Neural cell (in vitro differentiated cells): Measurements from ENCODE around the gene LAMB4. TPM values are rescaled to one million over a fixed set of nuclear protein-coding genes. Genes with fewer than 3 reads are reported as not detected.

Source experiments
- H2AFZ ChIP-seq: fragments of 200-600, 300-800 bp; sonication (generic), shearing (Covaris generic); 2 replicates; pipeline ENCODE4 v1.6.0; 2014; ENCODE audit warnings: low read depth, mild to moderate bottlenecking, antibody characterized with exemption, low read length, moderate library complexity
- H3F3A ChIP-seq: fragments of 200-600 bp; shearing (Covaris generic); 2 replicates; pipeline ENCODE4 v1.6.1; 2016; ENCODE audit warnings: mild to moderate bottlenecking, moderate library complexity, mixed read lengths, antibody characterized with exemption, low read length; ENCODE audit not compliant: insufficient read depth, poor library complexity, severe bottlenecking
- H3K27ac ChIP-seq: fragments of 200-600, 300-800 bp; sonication (generic), shearing (Covaris generic); 2 replicates; pipeline ENCODE4 v1.5.1; 2014; ENCODE audit warnings: mild to moderate bottlenecking, low read length, moderate library complexity
- H3K27me3 ChIP-seq: fragments of 300-800, 200-600 bp; sonication (generic), shearing (Covaris generic); 2 replicates; pipeline ENCODE4 v1.6.0; 2014; ENCODE audit warnings: mild to moderate bottlenecking, low read depth, low read length, moderate library complexity; ENCODE audit not compliant: insufficient read depth
- H3K36me3 ChIP-seq: fragments of 300-800, 200-600 bp; sonication (generic), shearing (Covaris generic); 2 replicates; pipeline ENCODE4 v1.5.1; 2014; ENCODE audit warnings: mild to moderate bottlenecking, antibody characterized with exemption, low read length, moderate library complexity; ENCODE audit not compliant: insufficient read depth
- H3K4me2 ChIP-seq: fragments of 300-800, 200-600 bp; sonication (generic), shearing (Covaris generic); 2 replicates; pipeline ENCODE4 v1.6.0; 2014; ENCODE audit warnings: mild to moderate bottlenecking, low read length
- H3K4me3 ChIP-seq: fragments of 300-800, 200-600 bp; sonication (generic), shearing (Covaris generic); 2 replicates; pipeline ENCODE4 v1.5.1; 2014; ENCODE audit warnings: mild to moderate bottlenecking, low read length, moderate library complexity
- H3K79me2 ChIP-seq: fragments of 200-600 bp; shearing (Covaris generic); replicated peaks from 2 replicates; pipeline ENCODE4 v1.6.0; 2014; ENCODE audit warnings: mild to moderate bottlenecking, low read length, moderate library complexity; ENCODE audit not compliant: insufficient read depth
- H3K9ac ChIP-seq: fragments of 300-800, 200-600 bp; sonication (generic), shearing (Covaris generic); 2 replicates; pipeline ENCODE4 v1.6.1; 2016; ENCODE audit warnings: mild to moderate bottlenecking, low read length, mixed read lengths
- H3K9me2 ChIP-seq: fragments of 200-600 bp; shearing (Covaris generic); 2 replicates; pipeline ENCODE4 v1.6.1; 2016; ENCODE audit warnings: mild to moderate bottlenecking, low read length, mixed read lengths; ENCODE audit not compliant: insufficient read depth
- H3K9me3 ChIP-seq: fragments of 200-600, 300-800 bp; sonication (generic), shearing (Covaris generic); 2 replicates; pipeline ENCODE4 v1.6.1; 2016; ENCODE audit warnings: mild to moderate bottlenecking, mixed run types, low read length, moderate library complexity, mixed read lengths
- H4K20me1 ChIP-seq: fragments of 200-600 bp; shearing (Covaris generic); 2 replicates; pipeline ENCODE4 v1.6.1; 2016; ENCODE audit warnings: mild to moderate bottlenecking, mixed run types; ENCODE audit not compliant: insufficient read depth
- EP300 ChIP-seq: fragments of 450-650 bp; conservative IDR thresholded peaks from 2 replicates; pipeline ENCODE4 v1.6.1; 2014; ENCODE audit warnings: antibody characterized with exemption, mild to moderate bottlenecking, moderate library complexity; ENCODE audit not compliant: poor library complexity, severe bottlenecking
- EZH2 ChIP-seq: fragments of 200-600, 300-800 bp; shearing (Covaris generic), sonication (generic); IDR thresholded peaks from 2 replicates; pipeline ENCODE4 v1.6.1; 2014; ENCODE audit warnings: antibody characterized with exemption, low read length, borderline replicate concordance, mild to moderate bottlenecking; ENCODE audit not compliant: insufficient read depth, poor library complexity, severe bottlenecking
- MXI1 ChIP-seq: fragments of 450-650 bp; conservative IDR thresholded peaks from 2 replicates; pipeline ENCODE4 v1.6.1; 2014; ENCODE audit warnings: antibody characterized with exemption, mild to moderate bottlenecking; ENCODE audit not compliant: poor library complexity, severe bottlenecking
- POLR2AphosphoS5 ChIP-seq: IDR thresholded peaks from 2 replicates; pipeline ENCODE4 v1.6.1; 2012
- RAD21 ChIP-seq: fragments of 450-650 bp; conservative IDR thresholded peaks from 2 replicates; pipeline ENCODE4 v1.6.1; 2014; ENCODE audit warnings: antibody characterized with exemption, mild to moderate bottlenecking, moderate library complexity
- SMC3 ChIP-seq: fragments of 450-650 bp; conservative IDR thresholded peaks from 2 replicates; pipeline ENCODE4 v1.6.1; 2014; ENCODE audit warnings: antibody characterized with exemption, mild to moderate bottlenecking, moderate library complexity; ENCODE audit not compliant: poor library complexity
- TAF1 ChIP-seq: IDR thresholded peaks from 2 replicates; pipeline ENCODE4 v1.6.1; 2012; ENCODE audit warnings: low read depth
- polyA plus RNA-seq: library from polyadenylated mRNA; depleted of rRNA; stranded (reverse); fragments of >200 nt; gene quantifications from 2 replicates; pipeline ENCODE4 v1.2.3, GENCODE V29; 2014
- TF ChIP-seq, protein P1 (sequence below): fragments of 450-650 bp; IDR thresholded peaks from 2 replicates; pipeline ENCODE4 v1.5.1; 2014; ENCODE audit warnings: antibody characterized with exemption, mild to moderate bottlenecking, moderate library complexity; ENCODE audit not compliant: poor library complexity, severe bottlenecking
- TF ChIP-seq, protein P2 (sequence below): IDR thresholded peaks from 2 replicates; pipeline ENCODE4 v1.6.1; 2012; ENCODE audit warnings: borderline replicate concordance

LAMB4 gene
- polyA plus RNA-seq, 1 donor from 2014 or later = 0.16 TPM

DNA sequence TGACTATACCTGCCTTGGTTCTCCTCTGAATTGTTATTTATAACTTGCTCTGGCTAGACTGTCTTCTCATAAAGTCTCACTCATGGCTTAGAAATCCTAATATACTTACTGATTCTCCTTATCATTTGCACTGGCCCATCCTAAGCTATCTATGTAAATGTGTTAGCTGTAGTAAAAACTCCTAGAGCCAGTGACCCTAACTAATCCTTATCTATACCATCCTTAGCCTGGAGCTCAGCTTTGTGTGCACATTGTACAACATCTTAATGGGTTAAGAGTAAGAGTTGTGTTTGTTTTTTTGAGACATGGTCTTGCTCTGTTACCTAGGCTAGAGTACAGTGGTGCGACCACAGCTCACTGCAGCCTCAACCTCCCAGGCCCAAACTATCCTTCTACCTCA, 40.8 kb downstream of the LAMB4 start:
- H3K27ac ChIP-seq = no peak overlapping the region
- no peaks in the 10 kb centered on the region for H3K79me2 ChIP-seq
- H3K9me3 ChIP-seq = no peaks in the 10 kb centered on the region
- H3K9me2 ChIP-seq = no peaks in the 10 kb centered on the region
- no peak overlapping the region for H3K4me2 ChIP-seq
- no peaks in the 10 kb centered on the region for H3K36me3 ChIP-seq
- no peaks in the 10 kb centered on the region for H4K20me1 ChIP-seq
- H3K9ac ChIP-seq = no peak overlapping the region
- no peak overlapping the region for H3K4me3 ChIP-seq
- H2AFZ ChIP-seq = no peak overlapping the region
- no peak for TF ChIP-seq RAD21
- no peak for TF ChIP-seq SMC3
- TF ChIP-seq, protein P1, sequence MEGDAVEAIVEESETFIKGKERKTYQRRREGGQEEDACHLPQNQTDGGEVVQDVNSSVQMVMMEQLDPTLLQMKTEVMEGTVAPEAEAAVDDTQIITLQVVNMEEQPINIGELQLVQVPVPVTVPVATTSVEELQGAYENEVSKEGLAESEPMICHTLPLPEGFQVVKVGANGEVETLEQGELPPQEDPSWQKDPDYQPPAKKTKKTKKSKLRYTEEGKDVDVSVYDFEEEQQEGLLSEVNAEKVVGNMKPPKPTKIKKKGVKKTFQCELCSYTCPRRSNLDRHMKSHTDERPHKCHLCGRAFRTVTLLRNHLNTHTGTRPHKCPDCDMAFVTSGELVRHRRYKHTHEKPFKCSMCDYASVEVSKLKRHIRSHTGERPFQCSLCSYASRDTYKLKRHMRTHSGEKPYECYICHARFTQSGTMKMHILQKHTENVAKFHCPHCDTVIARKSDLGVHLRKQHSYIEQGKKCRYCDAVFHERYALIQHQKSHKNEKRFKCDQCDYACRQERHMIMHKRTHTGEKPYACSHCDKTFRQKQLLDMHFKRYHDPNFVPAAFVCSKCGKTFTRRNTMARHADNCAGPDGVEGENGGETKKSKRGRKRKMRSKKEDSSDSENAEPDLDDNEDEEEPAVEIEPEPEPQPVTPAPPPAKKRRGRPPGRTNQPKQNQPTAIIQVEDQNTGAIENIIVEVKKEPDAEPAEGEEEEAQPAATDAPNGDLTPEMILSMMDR = no peak
- TF ChIP-seq TAF1 = no peak
- TF ChIP-seq, protein P2, sequence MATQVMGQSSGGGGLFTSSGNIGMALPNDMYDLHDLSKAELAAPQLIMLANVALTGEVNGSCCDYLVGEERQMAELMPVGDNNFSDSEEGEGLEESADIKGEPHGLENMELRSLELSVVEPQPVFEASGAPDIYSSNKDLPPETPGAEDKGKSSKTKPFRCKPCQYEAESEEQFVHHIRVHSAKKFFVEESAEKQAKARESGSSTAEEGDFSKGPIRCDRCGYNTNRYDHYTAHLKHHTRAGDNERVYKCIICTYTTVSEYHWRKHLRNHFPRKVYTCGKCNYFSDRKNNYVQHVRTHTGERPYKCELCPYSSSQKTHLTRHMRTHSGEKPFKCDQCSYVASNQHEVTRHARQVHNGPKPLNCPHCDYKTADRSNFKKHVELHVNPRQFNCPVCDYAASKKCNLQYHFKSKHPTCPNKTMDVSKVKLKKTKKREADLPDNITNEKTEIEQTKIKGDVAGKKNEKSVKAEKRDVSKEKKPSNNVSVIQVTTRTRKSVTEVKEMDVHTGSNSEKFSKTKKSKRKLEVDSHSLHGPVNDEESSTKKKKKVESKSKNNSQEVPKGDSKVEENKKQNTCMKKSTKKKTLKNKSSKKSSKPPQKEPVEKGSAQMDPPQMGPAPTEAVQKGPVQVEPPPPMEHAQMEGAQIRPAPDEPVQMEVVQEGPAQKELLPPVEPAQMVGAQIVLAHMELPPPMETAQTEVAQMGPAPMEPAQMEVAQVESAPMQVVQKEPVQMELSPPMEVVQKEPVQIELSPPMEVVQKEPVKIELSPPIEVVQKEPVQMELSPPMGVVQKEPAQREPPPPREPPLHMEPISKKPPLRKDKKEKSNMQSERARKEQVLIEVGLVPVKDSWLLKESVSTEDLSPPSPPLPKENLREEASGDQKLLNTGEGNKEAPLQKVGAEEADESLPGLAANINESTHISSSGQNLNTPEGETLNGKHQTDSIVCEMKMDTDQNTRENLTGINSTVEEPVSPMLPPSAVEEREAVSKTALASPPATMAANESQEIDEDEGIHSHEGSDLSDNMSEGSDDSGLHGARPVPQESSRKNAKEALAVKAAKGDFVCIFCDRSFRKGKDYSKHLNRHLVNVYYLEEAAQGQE = no peak
- no peak for TF ChIP-seq EP300
- TF ChIP-seq MXI1 = no peak
- no peak for TF ChIP-seq POLR2AphosphoS5
- TF ChIP-seq EZH2 = no peak
- H3K27me3 ChIP-seq = no peaks in the 10 kb centered on the region
- H3F3A ChIP-seq = no peaks in the 10 kb centered on the region

DNA sequence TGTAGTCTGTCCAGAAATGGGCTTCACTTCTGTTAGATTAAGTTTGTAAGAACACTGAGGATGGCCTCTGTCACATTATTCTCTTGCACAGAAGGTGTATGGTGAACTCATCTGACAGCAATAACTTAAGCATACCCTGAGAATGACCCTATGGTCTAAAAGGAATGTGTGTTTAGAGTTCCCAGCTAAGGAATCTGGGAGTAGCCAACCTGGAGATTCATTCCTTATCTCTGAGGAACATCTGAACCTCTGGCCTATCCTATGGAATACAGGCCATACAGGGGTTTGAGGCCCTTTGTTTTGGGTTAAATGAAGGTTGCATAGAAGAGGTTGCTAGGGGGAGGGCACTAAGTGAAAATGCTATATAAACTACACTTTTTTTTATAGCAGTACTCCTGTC, 41.4 kb downstream of the LAMB4 start:
- TF ChIP-seq SMC3 (no peak), EZH2 (no peak), MXI1 (no peak), TAF1 (no peak), EP300 (no peak), RAD21 (no peak), POLR2AphosphoS5 (no peak)
- TF ChIP-seq, protein P2 = no peak
- TF ChIP-seq, protein P1 = no peak
- Histone ChIP-seq H3K4me2 (no peak overlapping the region), H3K36me3 (no peaks in the 10 kb centered on the region)

More for the DNA sequence above, 41.4 kb downstream of the LAMB4 start:
- H2AFZ ChIP-seq = no peak overlapping the region
- no peaks in the 10 kb centered on the region for H3K27me3 ChIP-seq
- H3K9me2 ChIP-seq = no peaks in the 10 kb centered on the region
- no peaks in the 10 kb centered on the region for H4K20me1 ChIP-seq
- no peaks in the 10 kb centered on the region for H3K79me2 ChIP-seq
- no peaks in the 10 kb centered on the region for H3F3A ChIP-seq
- H3K9ac ChIP-seq = no peak overlapping the region
- no peaks in the 10 kb centered on the region for H3K9me3 ChIP-seq
- H3K4me3 ChIP-seq = no peak overlapping the region
- no peak overlapping the region for H3K27ac ChIP-seq
